CD4-positive, alpha-beta T cell (primary cell): Measurements from ENCODE around the gene VASN. TPM values are rescaled to one million over a fixed set of nuclear protein-coding genes. Genes with fewer than 3 reads are reported as not detected.
A peak's percentile ranks its signal among the peaks of the same experiment; 100 is the strongest.

Experiments used
- ATAC-seq: fragments of 200-7000 bp; cut with Tn5 transposase; one replicate; pipeline ENCODE4 v1.10.0; 2022; ENCODE audit warnings: mild to moderate bottlenecking; ENCODE audit not compliant: poor library complexity
- CTCF ChIA-PET: fragments of 350-600 bp; sonication (Branson Sonifier 250); formaldehyde crosslinking; loops from one replicate; lab custom pipeline; 2021; ENCODE audit warnings: antibody characterized with exemption, inconsistent platforms; lab: Charles Lee
- POLR2A ChIA-PET: fragments of 350-600 bp; sonication (Branson Sonifier 250); formaldehyde crosslinking; loops from one replicate; lab custom pipeline; 2021; ENCODE audit warnings: antibody characterized with exemption, inconsistent platforms; lab: Charles Lee
- DNase-seq, 14 experiments: peaks; one replicate each; pipeline ENCODE4 v3.0.0-alpha.2; 2013 to 2020; ENCODE audit warnings: mixed read lengths in 2 of 14
- H3K27ac ChIP-seq, 2 donors: one replicate each; pipeline versions ENCODE4 v1.5.1 to v1.7.0; 2013; ENCODE audit warnings: low read length in 2 of 2, low read depth in 1 of 2, mild to moderate bottlenecking in 1 of 2
- H3K27me3 ChIP-seq, 2 experiments: 1 replicate in 1 of 2; 2 replicates in 1 of 2; pipeline versions ENCODE4 v1.6.1 to v1.7.0; 2013; ENCODE audit warnings: low read length in 2 of 2, control low read depth in 1 of 2, mild to moderate bottlenecking in 1 of 2, moderate library complexity in 1 of 2; ENCODE audit not compliant: insufficient read depth in 2 of 2, control insufficient read depth in 1 of 2
- H3K36me3 ChIP-seq: one replicate; pipeline ENCODE4 v1.6.1; 2013; ENCODE audit warnings: low read length, control low read depth; ENCODE audit not compliant: insufficient read depth
- H3K4me1 ChIP-seq: one replicate; pipeline ENCODE4 v1.6.1; 2013; ENCODE audit warnings: low read length, control low read depth; ENCODE audit not compliant: insufficient read depth
- H3K4me3 ChIP-seq: one replicate; pipeline ENCODE4 v1.5.1; 2013; ENCODE audit warnings: mild to moderate bottlenecking, low read length, moderate library complexity
- H3K9me3 ChIP-seq, 2 experiments: 1 replicate in 1 of 2; 2 replicates in 1 of 2; pipeline versions ENCODE4 v1.6.1 to v1.7.0; 2013; ENCODE audit warnings: low read length in 2 of 2, mild to moderate bottlenecking in 2 of 2, control low read depth in 1 of 2, moderate library complexity in 1 of 2; ENCODE audit not compliant: control insufficient read depth in 1 of 2, insufficient read depth in 1 of 2
- H3K27ac Mint-ChIP-seq: one replicate; pipeline ENCODE4 v1.8.0; 2020; ENCODE audit warnings: mixed read lengths
- H3K27me3 Mint-ChIP-seq: one replicate; pipeline ENCODE4 v1.8.0; 2021; ENCODE audit warnings: mixed read lengths
- H3K36me3 Mint-ChIP-seq: one replicate; pipeline ENCODE4 v1.8.0; 2021; ENCODE audit warnings: low read depth, mixed read lengths
- H3K4me1 Mint-ChIP-seq: one replicate; pipeline ENCODE4 v1.8.0; 2021; ENCODE audit warnings: low read depth, mixed read lengths
- H3K4me3 Mint-ChIP-seq: one replicate; pipeline ENCODE4 v1.8.0; 2020; ENCODE audit warnings: mild to moderate bottlenecking, mixed read lengths
- H3K9me3 Mint-ChIP-seq: one replicate; pipeline ENCODE4 v1.8.0; 2020; ENCODE audit warnings: mixed read lengths
- intact Hi-C, 2 experiments: fragments of 100-400 bp; cut with DNase I in 1 of 2; cut with micrococcal nuclease in 1 of 2; formaldehyde crosslinking; loops; one replicate each; pipeline versions ENCODE4 v1.15.1 to v1.9.0; 2023 to 2025; cut with DNase I, micrococcal nuclease
- total RNA-seq, 174 experiments: library from RNA in 2 of 174; stranded (reverse) in 2 of 174; gene quantifications; one replicate each; pipeline ENCODE4 v1.2.3 and lab custom pipeline; 2021 to 2026
- TF ChIP-seq, protein P1 (sequence below): fragments of 200-600 bp; IDR thresholded peaks from one replicate; pipeline ENCODE4 v1.8.0; 2022; ENCODE audit warnings: antibody characterized with exemption, mild to moderate bottlenecking

The VASN gene
- total RNA-seq, 2 experiments from 2014 or later: 0.70 to 0.77 TPM

DNA sequence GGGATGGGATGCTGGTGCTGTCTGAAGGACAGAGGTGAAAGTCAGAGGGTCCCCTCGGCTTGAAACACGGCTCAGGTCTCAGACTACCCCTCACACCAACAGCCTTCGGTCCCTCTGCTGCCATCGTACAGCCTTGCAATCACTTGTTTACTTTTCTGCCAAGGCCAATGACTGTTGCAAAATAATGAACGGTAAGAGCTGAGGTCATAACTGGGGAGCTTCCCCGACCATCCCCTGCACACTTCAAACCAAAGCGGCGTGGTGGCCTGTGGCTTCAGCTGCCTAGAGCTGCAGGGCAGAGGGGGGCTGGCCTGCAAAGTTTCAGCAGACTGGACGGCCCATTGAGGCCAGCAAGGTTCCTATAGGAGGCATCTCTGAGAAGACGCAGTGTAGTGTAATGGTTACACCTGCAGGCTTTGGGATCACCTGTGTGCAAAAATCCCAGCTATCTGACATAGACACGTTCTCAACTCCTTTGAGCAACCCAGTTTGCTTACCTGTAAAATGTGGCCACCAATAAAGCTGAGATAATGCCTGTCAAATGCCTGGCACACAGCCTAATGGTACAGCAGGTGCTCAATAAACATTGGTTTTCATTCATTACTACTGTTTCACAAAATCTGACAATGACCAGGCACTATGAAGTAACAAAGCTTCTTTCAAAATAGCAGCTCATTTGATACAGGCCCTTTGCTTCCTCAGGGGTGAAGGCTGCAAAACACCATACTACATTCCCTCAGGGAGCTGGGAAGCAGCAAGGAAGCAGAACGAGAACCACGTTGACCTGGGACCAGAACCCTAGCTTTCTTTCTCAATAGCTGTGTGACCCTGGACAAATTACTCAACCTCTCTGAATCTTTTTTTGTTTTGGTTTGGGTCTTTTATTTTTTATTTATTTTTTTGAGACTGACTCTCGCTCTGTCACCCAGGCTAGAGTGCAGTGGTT lies 25.5 kb upstream of the VASN start:
- no peak overlapping the region for H3K27ac ChIP-seq

DNA sequence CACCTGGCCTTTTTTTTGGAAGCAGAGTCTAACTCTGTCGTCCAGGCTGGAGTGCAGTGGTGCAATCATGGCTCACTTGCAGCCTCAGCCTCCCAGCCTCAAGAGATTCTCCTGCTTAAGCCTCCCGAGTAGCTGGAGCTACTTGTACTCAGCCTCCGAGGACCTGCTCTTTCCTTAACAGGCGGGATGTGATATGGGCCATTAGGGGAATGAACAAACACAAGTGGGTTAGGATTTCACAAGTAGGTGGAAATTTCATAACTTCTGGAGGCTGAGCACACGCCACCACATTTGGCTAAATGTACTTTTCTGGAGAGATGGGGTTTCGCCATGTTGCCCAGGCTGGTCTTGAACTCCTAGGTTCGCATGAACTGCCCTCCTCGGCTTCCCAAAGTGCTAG lies 24.6 kb upstream of the VASN start:
- intact Hi-C loops: no loop called here
- Mint-ChIP-seq H3K36me3 (peaks cover 20% of the 10 kb centered on the region), H3K27me3 (no peaks in the 10 kb centered on the region), H3K4me3 (no peak overlapping the region), H3K27ac (peak overlapping the region; percentile 59), H3K4me1 (peaks cover 33% of the 10 kb centered on the region), H3K9me3 (no peaks in the 10 kb centered on the region)
- ATAC-seq (no peak), DNase-seq (no peak)
- POLR2A ChIA-PET: interaction anchor here (1.3 kb wide), 1 partner anchor 69 kb away, joined by 3 read pairs; no protein-coding TSS in a partner anchor
- Histone ChIP-seq H3K27me3 (no peaks in the 10 kb centered on the region), H3K27ac (no peak overlapping the region), H3K4me3 (no peak overlapping the region), H3K36me3 (peaks cover 13% of the 10 kb centered on the region), H3K4me1 (peaks cover 58% of the 10 kb centered on the region), H3K9me3 (no peaks in the 10 kb centered on the region)
- TF ChIP-seq, protein P1, sequence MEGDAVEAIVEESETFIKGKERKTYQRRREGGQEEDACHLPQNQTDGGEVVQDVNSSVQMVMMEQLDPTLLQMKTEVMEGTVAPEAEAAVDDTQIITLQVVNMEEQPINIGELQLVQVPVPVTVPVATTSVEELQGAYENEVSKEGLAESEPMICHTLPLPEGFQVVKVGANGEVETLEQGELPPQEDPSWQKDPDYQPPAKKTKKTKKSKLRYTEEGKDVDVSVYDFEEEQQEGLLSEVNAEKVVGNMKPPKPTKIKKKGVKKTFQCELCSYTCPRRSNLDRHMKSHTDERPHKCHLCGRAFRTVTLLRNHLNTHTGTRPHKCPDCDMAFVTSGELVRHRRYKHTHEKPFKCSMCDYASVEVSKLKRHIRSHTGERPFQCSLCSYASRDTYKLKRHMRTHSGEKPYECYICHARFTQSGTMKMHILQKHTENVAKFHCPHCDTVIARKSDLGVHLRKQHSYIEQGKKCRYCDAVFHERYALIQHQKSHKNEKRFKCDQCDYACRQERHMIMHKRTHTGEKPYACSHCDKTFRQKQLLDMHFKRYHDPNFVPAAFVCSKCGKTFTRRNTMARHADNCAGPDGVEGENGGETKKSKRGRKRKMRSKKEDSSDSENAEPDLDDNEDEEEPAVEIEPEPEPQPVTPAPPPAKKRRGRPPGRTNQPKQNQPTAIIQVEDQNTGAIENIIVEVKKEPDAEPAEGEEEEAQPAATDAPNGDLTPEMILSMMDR: no peak
- CTCF ChIA-PET: interaction anchor here (1.2 kb wide), 1 partner anchor 56 kb away, joined by 3 read pairs; no protein-coding TSS in a partner anchor

More for the DNA sequence above, 25.5 kb upstream of the VASN start:
- peaks cover 13% of the 10 kb centered on the region for H3K36me3 Mint-ChIP-seq
- peak overlapping the region; percentile 61 for H3K27ac Mint-ChIP-seq
- peak overlapping the region; percentile 30 for H3K4me3 Mint-ChIP-seq
- H3K9me3 Mint-ChIP-seq: no peaks in the 10 kb centered on the region
- intact Hi-C loops: no loop called here
- no peaks in the 10 kb centered on the region for H3K27me3 Mint-ChIP-seq
- Histone ChIP-seq H3K9me3 (no peaks in the 10 kb centered on the region), H3K4me1 (peaks cover 53% of the 10 kb centered on the region), H3K36me3 (peaks cover 22% of the 10 kb centered on the region), H3K4me3 (no peak overlapping the region), H3K27me3 (no peaks in the 10 kb centered on the region)
- DNase-seq (no peak), ATAC-seq (no peak)
- peaks cover 26% of the 10 kb centered on the region for H3K4me1 Mint-ChIP-seq
- ChIA-PET CTCF (interaction anchor here (1.2 kb wide), 1 partner anchor 57 kb away, joined by 3 read pairs; no protein-coding TSS in a partner anchor), POLR2A (interaction anchor here (1.3 kb wide), 1 partner anchor 68 kb away, joined by 3 read pairs; no protein-coding TSS in a partner anchor)
- TF ChIP-seq, protein P1: no peak

DNA sequence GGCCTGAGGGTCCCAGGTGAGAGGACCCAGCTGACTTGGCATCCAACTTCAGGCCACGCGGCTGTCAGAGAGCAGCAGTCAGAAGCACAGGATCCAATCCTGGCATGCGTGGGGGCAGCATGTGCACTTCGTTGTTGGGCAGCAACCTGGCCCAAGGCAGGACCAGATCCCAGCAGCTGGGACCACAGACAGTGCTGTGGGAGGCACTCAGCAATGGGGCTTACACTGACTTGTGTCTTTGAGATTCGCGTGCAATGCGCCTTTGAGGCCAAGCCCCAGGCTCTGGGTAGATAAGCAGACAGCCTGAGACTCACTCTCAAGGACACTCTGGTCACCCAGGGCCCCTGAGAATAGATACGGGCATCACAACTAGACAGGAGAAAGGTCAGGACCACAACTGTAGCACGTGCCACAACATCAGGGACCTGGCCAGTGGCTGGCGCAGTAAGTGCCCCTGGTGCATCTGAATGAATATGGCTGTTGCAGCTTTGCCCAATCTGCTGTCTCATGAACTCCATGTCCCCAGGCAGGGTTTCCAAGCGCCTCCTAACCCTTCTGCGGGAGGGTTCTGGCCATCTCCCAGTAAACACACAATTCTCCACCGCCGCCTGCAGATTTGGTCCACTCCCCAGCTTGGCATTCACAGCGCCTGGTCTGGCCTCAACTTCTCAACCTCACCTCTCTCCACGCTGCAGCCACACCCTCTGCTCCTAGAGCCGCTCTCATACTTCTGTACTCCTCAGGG lies 23.7 kb upstream of the VASN start:
- H3K4me1 Mint-ChIP-seq: peaks cover 33% of the 10 kb centered on the region
- H3K36me3 Mint-ChIP-seq: peaks cover 20% of the 10 kb centered on the region
- H3K4me3 Mint-ChIP-seq: peak overlapping the region; percentile 63
- H3K27ac ChIP-seq: no peak overlapping the region
- intact Hi-C loops: no loop called here
- ChIA-PET POLR2A (interaction anchor here (1.3 kb wide), 1 partner anchor 70 kb away, joined by 3 read pairs; no protein-coding TSS in a partner anchor), CTCF (no interaction called here)
- H3K36me3 ChIP-seq: peaks cover 13% of the 10 kb centered on the region
- H3K4me3 ChIP-seq: no peak overlapping the region
- no peak for DNase-seq
- peaks cover 55% of the 10 kb centered on the region for H3K4me1 ChIP-seq
- TF ChIP-seq, protein P1: no peak
- H3K27me3 ChIP-seq: no peaks in the 10 kb centered on the region
- H3K9me3 Mint-ChIP-seq: no peaks in the 10 kb centered on the region
- H3K9me3 ChIP-seq: no peaks in the 10 kb centered on the region
- peak overlapping the region; percentile 76 for H3K27ac Mint-ChIP-seq
- ATAC-seq: no peak
- H3K27me3 Mint-ChIP-seq: no peaks in the 10 kb centered on the region
